A673 (cell line): ENCODE data around the gene ARFGAP2.

ENCODE experiments used
- EZH2 ChIP-seq: fragments of 200-600 bp; sonication (generic); IDR thresholded peaks from 2 replicates; pipeline ENCODE4 v1.6.1; 2017; ENCODE audit warnings: borderline replicate concordance, low read depth, mild to moderate bottlenecking, mixed read lengths, antibody characterized with exemption, low read length; ENCODE audit not compliant: poor library complexity, severe bottlenecking
- TF ChIP-seq, protein P1 (sequence below): fragments of 300-800, 200-600 bp; sonication (generic); conservative IDR thresholded peaks from 2 replicates; pipeline ENCODE4 v1.5.1; 2017; ENCODE audit warnings: low read depth, mild to moderate bottlenecking, antibody characterized with exemption, low read length, moderate library complexity, mixed read lengths

DNA sequence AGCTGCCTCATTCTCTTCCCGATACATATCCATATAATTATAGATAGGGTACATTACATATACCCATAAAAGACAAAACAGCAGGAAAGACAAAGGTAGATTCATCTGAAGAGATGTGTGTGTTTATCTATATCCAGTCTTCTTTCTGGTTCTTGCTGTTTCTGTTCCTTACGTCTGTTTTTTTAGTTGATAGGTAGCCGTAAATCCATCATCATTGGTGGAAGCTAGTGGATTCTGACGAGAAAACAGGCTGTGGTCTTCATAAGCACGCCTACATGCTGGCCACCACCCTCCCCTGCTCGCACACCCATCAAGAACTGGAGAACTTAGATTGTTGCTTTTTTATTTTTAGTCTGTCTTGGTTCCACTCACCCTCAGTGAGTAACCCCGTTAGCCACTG, 51.6 kb downstream of the ARFGAP2 start:
- TF ChIP-seq, protein P1, sequence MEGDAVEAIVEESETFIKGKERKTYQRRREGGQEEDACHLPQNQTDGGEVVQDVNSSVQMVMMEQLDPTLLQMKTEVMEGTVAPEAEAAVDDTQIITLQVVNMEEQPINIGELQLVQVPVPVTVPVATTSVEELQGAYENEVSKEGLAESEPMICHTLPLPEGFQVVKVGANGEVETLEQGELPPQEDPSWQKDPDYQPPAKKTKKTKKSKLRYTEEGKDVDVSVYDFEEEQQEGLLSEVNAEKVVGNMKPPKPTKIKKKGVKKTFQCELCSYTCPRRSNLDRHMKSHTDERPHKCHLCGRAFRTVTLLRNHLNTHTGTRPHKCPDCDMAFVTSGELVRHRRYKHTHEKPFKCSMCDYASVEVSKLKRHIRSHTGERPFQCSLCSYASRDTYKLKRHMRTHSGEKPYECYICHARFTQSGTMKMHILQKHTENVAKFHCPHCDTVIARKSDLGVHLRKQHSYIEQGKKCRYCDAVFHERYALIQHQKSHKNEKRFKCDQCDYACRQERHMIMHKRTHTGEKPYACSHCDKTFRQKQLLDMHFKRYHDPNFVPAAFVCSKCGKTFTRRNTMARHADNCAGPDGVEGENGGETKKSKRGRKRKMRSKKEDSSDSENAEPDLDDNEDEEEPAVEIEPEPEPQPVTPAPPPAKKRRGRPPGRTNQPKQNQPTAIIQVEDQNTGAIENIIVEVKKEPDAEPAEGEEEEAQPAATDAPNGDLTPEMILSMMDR: no peak
- TF ChIP-seq EZH2: no peak
